SJCRH30 (cell line): ENCODE data around the gene FGGY. TPM values are rescaled to one million over a fixed set of nuclear protein-coding genes. Genes with fewer than 3 reads are reported as not detected.

Source experiments
- DNase-seq, 2 experiments: peaks; one replicate each; pipeline ENCODE4 v3.0.0-alpha.2; 2015 to 2020
- H3K27ac ChIP-seq: fragments of 250-450 bp; sonication (Bioruptor Pico); 2 replicates; pipeline ENCODE4 v1.5.1; 2020; ENCODE audit warnings: mild to moderate bottlenecking, moderate library complexity
- H3K27me3 ChIP-seq: fragments of 250-450 bp; sonication (Bioruptor Pico); 2 replicates; pipeline ENCODE4 v1.5.1; 2020; ENCODE audit warnings: mild to moderate bottlenecking, moderate library complexity
- H3K36me3 ChIP-seq: fragments of 250-450 bp; sonication (Bioruptor Pico); 2 replicates; pipeline ENCODE4 v1.5.1; 2020; ENCODE audit warnings: mild to moderate bottlenecking, moderate library complexity
- H3K4me1 ChIP-seq: fragments of 250-450 bp; sonication (Bioruptor Pico); 2 replicates; pipeline ENCODE4 v1.5.1; 2020; ENCODE audit warnings: mild to moderate bottlenecking, moderate library complexity
- H3K4me3 ChIP-seq: fragments of 250-450 bp; sonication (Bioruptor Pico); 2 replicates; pipeline ENCODE4 v1.5.1; 2020; ENCODE audit warnings: mild to moderate bottlenecking, moderate library complexity
- H3K9me3 ChIP-seq: fragments of 250-450 bp; sonication (Bioruptor Pico); replicated peaks from 2 replicates; pipeline ENCODE4 v1.5.1; 2020; ENCODE audit warnings: mild to moderate bottlenecking, moderate library complexity
- total RNA-seq: library from RNA; depleted of rRNA; stranded (reverse); fragments of >200 nt; shearing (Covaris generic); gene quantifications from 2 replicates; pipeline ENCODE4 v1.2.3, GENCODE V29; 2014

FGGY gene
- total RNA-seq, 1 experiment from 2014 or later: 31.8 TPM

- Histone ChIP-seq H3K9me3 (no peaks in the 10 kb centered on the region), H3K36me3 (no peaks in the 10 kb centered on the region), H3K27ac (no peak overlapping the region), H3K27me3 (no peaks in the 10 kb centered on the region), H3K4me1 (no peaks in the 10 kb centered on the region), H3K4me3 (no peak overlapping the region)
- no peak for DNase-seq
Measured at GRCh38 chr1:59805554-59805953, 508.7 kb downstream of the FGGY start.
